Peyer's patch (tissue), 4 donors: ENCODE results near the gene NDUFS1. TPM values are rescaled to one million over a fixed set of nuclear protein-coding genes. Genes with fewer than 3 reads are reported as not detected.

Source experiments
- DNase-seq, 3 donors: peaks; one replicate each; pipeline ENCODE4 v3.0.0-alpha.2; 2017 to 2019
- H3K27ac ChIP-seq, 4 donors: fragments of 200-600 bp; sonication (generic); one replicate each; pipeline ENCODE4 v1.5.1; 2016 to 2019
- H3K27me3 ChIP-seq, 2 donors: fragments of 200-600 bp; sonication (generic); one replicate each; pipeline ENCODE4 v1.5.1; 2019
- H3K36me3 ChIP-seq, 3 donors: fragments of 200-600 bp; sonication (generic); one replicate each; pipeline ENCODE4 v1.5.1; 2016 to 2019
- H3K4me1 ChIP-seq, 4 donors: fragments of 200-600 bp; sonication (generic); one replicate each; pipeline ENCODE4 v1.5.1; 2016 to 2019
- H3K4me3 ChIP-seq, 4 donors: fragments of 200-600 bp; sonication (generic); 1 replicate in 3 of 4; 2 replicates in 1 of 4; pipeline ENCODE4 v1.5.1; 2016 to 2019; ENCODE audit warnings: mild to moderate bottlenecking in 1 of 4
- H3K9me3 ChIP-seq, 4 donors: fragments of 200-600 bp; sonication (generic); one replicate each; pipeline ENCODE4 v1.5.1; 2016 to 2019; ENCODE audit warnings: mild to moderate bottlenecking in 1 of 4
- POLR2A ChIP-seq, 2 donors: fragments of 450-650 bp; IDR thresholded peaks; one replicate each; pipeline ENCODE4 v1.5.1; 2017; ENCODE audit warnings: antibody characterized with exemption in 2 of 2, mild to moderate bottlenecking in 2 of 2, moderate library complexity in 2 of 2
- total RNA-seq, 4 donors: library from RNA; depleted of rRNA; stranded (reverse); fragments of >200 nt; gene quantifications; one replicate each; pipeline ENCODE4 v1.1.0, GENCODE V29; 2016
- TF ChIP-seq, protein P1 (sequence below), 6 experiments: fragments of 450-650 bp in 4 of 6; fragments of 200-600 bp in 2 of 6; sonication (generic) in 1 of 6; IDR thresholded peaks; one replicate each; pipeline ENCODE4 v1.5.1; 2017 to 2019; ENCODE audit warnings: antibody characterized with exemption in 6 of 6, mild to moderate bottlenecking in 3 of 6, moderate library complexity in 1 of 6

The NDUFS1 gene
- total RNA-seq, 4 donors from 2014 or later = 81.9 to 95.3 (median 89.3) TPM

DNA sequence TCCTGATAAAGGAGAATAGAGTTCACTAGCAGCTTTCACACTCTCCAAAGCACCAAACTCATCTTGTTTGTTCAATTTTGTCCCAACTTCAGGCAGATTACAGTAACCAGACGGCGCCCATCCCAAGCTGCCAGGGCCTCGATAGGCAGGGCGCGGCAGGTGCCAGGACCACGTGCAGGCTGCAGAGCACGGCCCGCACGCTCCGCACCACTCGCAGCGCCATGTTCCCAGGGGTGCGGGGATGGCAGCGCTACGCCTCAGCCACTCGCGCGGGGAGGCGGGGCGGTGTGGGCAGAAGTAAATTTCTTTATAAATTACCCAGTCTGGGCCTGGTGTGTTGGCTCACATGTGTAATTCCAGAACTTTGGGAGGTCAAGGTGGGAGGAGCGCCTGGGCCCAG lies 43.0 kb downstream of the NDUFS1 start:
- peaks cover 0 to 32% (median 0%) of the 10 kb centered on the region in 3 donors for H3K36me3 ChIP-seq
- no peak for DNase-seq

DNA sequence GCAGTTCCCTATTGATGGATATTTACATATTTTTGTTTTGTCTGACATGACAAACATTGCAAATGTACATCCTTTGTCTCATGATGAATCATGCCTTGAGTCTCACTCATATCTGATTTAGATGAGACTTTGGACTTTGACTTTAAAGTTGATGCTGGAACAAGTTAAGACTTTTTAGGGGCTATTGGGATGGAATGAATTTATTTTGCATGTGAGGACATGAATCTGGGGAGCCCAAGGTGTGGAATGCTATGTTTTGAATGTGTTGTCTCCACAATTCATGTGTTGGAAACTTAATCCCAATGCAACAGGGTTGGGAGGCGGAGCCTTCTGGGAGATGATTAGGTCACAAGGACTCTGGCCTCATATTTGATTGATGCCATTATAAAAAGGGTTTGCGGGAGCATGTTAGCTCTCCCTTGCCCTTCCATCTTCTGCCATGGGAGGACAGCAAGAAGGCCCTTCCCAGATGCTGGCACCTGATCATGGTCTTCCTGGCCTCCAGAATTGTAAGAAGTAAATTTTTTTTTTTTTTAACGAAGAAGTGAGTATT lies 44.1 kb downstream of the NDUFS1 start:
- H3K27me3 ChIP-seq = no peaks in the 10 kb centered on the region
- H3K27ac ChIP-seq = peak overlapping the region in 1 of 4 donors; percentile 47
- H3K36me3 ChIP-seq = peaks cover 0 to 20% (median 0%) of the 10 kb centered on the region in 3 donors
- DNase-seq = peak in 1 of 3 donors; percentile 54
- H3K4me1 ChIP-seq = no peaks in the 10 kb centered on the region
- TF ChIP-seq POLR2A (IDR thresholded peaks at IDR 0.05) = no peak
- TF ChIP-seq, protein P1, sequence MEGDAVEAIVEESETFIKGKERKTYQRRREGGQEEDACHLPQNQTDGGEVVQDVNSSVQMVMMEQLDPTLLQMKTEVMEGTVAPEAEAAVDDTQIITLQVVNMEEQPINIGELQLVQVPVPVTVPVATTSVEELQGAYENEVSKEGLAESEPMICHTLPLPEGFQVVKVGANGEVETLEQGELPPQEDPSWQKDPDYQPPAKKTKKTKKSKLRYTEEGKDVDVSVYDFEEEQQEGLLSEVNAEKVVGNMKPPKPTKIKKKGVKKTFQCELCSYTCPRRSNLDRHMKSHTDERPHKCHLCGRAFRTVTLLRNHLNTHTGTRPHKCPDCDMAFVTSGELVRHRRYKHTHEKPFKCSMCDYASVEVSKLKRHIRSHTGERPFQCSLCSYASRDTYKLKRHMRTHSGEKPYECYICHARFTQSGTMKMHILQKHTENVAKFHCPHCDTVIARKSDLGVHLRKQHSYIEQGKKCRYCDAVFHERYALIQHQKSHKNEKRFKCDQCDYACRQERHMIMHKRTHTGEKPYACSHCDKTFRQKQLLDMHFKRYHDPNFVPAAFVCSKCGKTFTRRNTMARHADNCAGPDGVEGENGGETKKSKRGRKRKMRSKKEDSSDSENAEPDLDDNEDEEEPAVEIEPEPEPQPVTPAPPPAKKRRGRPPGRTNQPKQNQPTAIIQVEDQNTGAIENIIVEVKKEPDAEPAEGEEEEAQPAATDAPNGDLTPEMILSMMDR (IDR thresholded peaks at IDR 0.05) = no peak
- no peak overlapping the region for H3K4me3 ChIP-seq
- no peaks in the 10 kb centered on the region for H3K9me3 ChIP-seq

More for the DNA sequence above, 43.0 kb downstream of the NDUFS1 start:
- Histone ChIP-seq H3K4me3 (no peak overlapping the region), H3K4me1 (no peaks in the 10 kb centered on the region), H3K9me3 (no peaks in the 10 kb centered on the region), H3K27ac (no peak overlapping the region), H3K27me3 (no peaks in the 10 kb centered on the region)
- TF ChIP-seq, protein P1 (IDR thresholded peaks at IDR 0.05) = no peak
- TF ChIP-seq POLR2A (IDR thresholded peaks at IDR 0.05) = no peak

DNA sequence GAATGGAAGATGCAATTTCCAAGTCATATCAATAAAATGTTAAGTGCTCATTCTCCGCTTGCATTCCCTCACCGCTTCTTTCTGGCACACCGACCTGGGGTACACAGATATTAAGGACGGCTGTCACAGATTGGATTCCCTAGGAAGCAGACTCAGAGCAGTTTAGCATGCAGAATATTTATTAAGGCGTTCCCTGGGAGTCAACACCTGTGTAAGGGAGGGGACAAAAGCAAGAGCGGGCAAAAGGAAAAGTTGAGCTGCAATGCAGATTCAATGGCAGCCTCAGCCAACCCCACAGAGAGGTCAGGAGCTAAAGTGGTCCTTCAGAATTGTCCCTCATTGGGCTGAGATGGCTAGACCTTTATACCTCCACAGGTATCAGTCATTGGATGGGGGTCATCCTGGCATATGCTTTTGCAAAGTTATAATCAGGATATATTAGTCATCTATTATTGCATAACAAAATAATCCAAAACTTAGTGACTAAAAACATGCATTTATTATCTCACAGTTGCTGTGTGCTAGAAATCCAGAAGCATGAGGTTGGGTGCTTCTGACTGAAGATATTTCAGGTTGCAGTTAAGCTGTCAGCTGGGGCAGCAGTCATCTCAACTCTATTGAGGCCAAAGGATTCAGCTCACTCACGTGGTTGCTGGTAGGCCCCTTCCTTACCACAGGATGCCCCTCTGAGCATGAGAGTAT lies 46.2 kb downstream of the NDUFS1 start:
- no peak overlapping the region for H3K27ac ChIP-seq
- no peak overlapping the region for H3K4me3 ChIP-seq
- no peaks in the 10 kb centered on the region for H3K4me1 ChIP-seq
- TF ChIP-seq POLR2A (IDR thresholded peaks at IDR 0.05) = no peak
- TF ChIP-seq, protein P1 (IDR thresholded peaks at IDR 0.05) = no peak
- no peaks in the 10 kb centered on the region for H3K27me3 ChIP-seq
- peaks cover 0 to 5% (median 0%) of the 10 kb centered on the region in 3 donors for H3K36me3 ChIP-seq
- DNase-seq = no peak
- H3K9me3 ChIP-seq = no peaks in the 10 kb centered on the region

DNA sequence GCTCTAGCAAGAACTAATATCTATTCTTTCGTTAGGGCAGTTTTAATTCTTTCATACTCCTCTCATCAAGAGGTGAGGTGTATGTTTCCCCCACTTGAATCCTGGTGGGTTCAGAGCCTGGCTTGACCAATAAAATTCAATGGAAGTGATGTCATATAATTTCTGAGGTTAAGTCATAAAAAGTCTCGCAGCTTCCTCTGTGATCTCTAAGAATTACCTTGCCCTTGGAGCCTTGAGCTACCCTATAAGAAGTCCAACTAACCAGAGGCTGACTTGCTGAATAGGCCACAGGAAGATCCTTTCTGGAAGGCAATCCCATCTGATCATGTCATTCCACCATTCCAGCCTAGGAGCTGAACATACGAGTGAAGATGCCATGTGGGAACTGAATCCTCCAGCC lies 47.1 kb downstream of the NDUFS1 start:
- no peaks in the 10 kb centered on the region for H3K4me1 ChIP-seq
- no peaks in the 10 kb centered on the region for H3K9me3 ChIP-seq
- no peak for DNase-seq
- H3K36me3 ChIP-seq = peaks cover 0 to 3% (median 0%) of the 10 kb centered on the region in 3 donors
- H3K27me3 ChIP-seq = no peaks in the 10 kb centered on the region
- H3K27ac ChIP-seq = no peak overlapping the region
- H3K4me3 ChIP-seq = no peak overlapping the region
- no peak for TF ChIP-seq POLR2A (IDR thresholded peaks at IDR 0.05)
- TF ChIP-seq, protein P1 (IDR thresholded peaks at IDR 0.05) = no peak

DNA sequence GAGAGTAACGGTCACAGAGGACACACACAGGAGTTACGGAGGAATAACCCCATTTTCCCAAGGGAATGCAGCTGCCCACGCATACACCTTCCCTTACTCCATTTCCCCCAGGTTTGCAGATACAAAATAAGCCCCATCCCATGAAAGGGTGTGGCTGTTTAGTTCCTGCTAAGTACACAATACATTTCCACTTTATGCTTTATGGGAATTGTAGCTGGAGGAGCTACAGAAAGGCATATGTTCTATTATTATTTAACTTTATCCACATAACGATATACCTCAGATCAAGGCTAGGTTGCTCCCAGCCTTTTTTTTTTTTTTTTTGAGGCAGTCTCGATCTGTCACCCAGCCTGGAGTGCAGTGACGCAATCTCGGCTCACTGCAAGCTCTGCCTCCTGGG lies 50.5 kb downstream of the NDUFS1 start:
- H3K4me1 ChIP-seq = no peaks in the 10 kb centered on the region
- H3K27me3 ChIP-seq = no peaks in the 10 kb centered on the region
- H3K36me3 ChIP-seq = no peaks in the 10 kb centered on the region
- TF ChIP-seq, protein P1 (IDR thresholded peaks at IDR 0.05) = no peak
- TF ChIP-seq POLR2A (IDR thresholded peaks at IDR 0.05) = no peak
- no peak for DNase-seq
- no peaks in the 10 kb centered on the region for H3K9me3 ChIP-seq
- H3K4me3 ChIP-seq = no peak overlapping the region
- no peak overlapping the region for H3K27ac ChIP-seq
